ENCODE data around the gene SLC22A23.

Gene SLC22A23

DNA sequence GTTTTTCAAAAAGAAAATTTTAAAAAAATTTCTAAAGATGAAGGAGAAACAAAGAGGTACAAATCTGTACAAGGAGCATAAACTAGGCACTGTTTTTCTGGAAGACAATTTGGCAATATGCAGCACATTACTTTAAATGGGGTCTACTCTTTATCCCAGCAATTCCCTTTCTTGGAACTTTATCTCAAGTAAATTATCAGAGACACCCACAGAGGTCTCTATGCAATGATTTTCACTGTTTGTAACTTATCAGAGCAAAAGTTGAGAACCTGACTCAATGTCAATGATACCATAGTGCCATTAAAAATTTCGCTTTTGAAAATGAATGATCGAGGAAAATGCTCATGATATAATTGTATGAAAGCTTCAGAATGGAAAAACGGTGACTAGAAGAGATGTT lies 35.7 kb downstream of the SLC22A23 start:
- DNase-seq (ENCODE audit: low read depth) = no peak

- DNase-seq (ENCODE audit: low read depth) = no peak
These were observed 37.1 kb downstream of the SLC22A23 start for GRCh38 chr6:3419624-3420272.

DNA sequence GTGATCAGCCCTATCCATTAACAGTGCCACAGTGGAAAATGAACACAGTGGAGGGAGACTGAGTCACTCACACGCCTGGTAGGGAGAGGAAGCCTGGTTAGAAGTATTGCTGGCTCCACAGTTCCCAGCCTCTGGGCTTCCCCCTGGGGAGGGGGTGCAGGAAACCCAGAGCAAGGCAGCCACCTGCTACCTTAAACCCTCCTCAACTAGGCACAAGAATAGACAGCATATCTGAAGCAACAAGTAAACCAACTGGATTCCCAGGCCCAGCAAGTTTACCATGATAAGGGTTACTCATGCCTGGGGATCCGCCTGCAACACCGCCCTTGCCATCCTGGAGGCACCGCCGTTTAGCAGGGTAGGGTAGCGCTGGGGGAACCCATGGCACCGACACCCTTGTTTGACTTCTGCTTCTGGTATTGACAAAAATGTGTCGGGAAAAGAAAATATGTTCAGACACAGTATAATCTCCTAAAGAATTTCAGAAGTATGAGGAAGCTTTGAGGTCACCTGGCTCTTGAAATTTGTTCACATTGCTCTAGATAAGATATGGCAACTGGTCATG lies 38.3 kb downstream of the SLC22A23 start:
- DNase-seq (ENCODE audit: low read depth) = no peak

DNA sequence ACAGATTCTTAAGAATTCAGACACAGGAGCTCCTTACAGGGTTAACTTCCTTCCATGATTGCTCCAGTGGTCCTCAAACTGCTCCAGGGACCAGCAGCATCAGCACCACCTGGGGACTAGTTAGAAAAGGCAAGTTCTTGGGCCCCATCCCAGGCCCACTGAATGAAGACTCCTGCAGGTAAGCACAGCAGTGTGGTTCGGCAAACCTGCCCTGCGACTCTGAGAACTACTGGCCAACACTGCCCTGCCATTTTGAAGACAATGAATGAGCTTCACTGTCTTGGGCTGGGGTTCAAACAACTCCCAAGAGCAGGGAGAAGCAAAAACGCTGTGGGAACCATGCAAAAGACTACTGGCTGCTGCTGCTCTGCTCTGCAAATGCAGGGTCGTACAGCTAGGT lies 39.4 kb downstream of the SLC22A23 start:
- DNase-seq (ENCODE audit: low read depth) = no peak

DNA sequence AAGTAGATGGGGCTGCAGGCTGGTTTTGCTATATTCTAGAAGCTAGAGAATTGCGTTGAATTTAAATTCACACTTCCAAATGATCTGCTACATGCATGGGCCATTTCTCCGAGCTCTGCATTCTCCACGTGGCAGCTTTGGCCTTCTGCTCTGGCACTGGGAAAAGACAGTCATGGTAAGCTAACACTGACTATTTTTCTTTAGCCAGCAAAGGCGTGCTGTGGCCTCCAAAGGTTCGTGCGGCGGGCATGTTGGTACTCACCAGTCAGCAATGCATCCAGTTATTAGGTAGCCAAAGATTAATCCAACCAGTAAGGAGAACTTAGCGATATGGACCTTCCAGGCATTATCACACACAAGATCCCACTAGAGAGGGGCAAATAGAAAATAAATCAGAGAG lies 41.4 kb downstream of the SLC22A23 start:
- DNase-seq (ENCODE audit: low read depth) = no peak

GRCh38 chr6:3415082-3415453 lies 41.8 kb downstream of the SLC22A23 start:
- DNase-seq (ENCODE audit: low read depth) = no peak

GRCh38 chr6:3414327-3415081 lies 42.3 kb downstream of the SLC22A23 start:
- DNase-seq (ENCODE audit: low read depth) = no peak

DNA sequence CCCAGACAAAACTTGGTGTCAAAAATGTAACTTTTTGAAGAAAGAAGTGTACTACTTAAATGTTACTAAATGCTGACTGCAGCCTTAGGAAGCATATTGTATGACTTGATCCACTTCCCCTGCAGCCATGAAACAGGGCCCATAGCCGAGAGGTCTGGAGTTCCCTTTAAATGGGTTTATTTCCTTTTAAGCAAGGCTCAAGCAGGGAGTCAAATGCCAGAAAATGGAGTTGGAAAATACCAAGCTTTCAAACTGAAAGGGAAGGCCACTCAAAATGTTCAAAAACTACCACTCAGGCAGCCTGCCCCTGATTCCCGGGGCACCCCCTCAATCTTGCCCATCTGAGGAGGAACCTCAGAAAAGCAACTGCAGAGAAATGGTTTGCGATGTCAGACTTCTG lies 43.3 kb downstream of the SLC22A23 start:
- no peak for DNase-seq (ENCODE audit: low read depth)

- DNase-seq (ENCODE audit: low read depth) = no peak
These were observed 43.9 kb downstream of the SLC22A23 start for GRCh38 chr6:3412779-3413500.

- no peak for DNase-seq (ENCODE audit: low read depth)
These were observed 44.7 kb downstream of the SLC22A23 start for GRCh38 chr6:3411967-3412778.

GRCh38 chr6:3410385-3411360 lies 46.2 kb downstream of the SLC22A23 start:
- DNase-seq (ENCODE audit: low read depth) = peak; percentile 54

DNA sequence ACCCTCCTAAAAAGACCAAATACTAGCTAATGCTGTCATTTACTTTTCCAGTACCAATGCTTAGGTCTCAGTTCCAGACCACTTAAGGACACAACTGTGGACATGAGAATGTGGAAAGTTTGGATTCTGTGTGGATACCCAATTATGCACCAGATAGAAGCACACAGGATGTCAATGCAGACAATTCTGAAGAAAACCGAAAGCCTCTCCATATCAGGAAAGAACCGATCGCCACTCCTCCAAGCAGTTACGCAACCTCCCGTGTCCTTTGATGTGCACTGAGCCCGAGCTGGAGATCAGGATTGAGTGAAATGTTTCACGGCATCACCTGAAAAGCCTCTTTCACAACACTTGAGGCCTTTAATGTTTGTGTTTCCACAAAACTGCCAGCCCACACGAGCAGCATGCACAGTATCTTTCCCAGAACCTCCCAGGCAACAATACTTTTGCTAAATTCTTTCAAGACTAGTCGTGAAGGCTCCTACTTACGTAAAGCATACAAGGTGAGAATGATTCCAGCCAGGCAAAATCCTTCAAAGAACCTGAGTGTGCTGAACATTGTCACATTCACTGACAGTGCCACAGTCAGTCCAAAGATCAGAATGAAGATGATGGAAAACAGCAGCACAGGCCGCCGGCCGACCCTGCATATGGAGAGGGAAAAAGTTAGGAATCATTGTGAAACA lies 47.0 kb downstream of the SLC22A23 start:
- no peak for DNase-seq (ENCODE audit: low read depth)

DNA sequence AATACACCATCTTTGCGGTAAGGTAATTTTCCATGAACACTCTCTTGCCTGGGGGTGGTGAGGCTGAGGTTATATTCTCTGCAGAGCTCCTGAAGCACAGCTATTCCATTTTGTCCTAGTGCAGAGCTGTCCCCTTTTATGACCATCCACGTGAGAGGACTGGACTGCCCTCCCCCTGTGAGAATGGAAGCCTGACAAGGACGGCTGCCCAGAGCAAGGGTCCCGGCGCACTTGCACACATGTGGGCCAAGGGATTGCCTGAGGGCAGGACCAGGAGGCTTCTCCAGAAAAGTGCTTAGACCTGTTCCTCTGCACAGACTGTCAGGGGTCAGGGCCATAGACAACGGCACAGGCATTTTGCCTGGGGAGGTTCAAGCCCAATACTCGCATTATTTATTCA lies 48.2 kb downstream of the SLC22A23 start:
- DNase-seq (ENCODE audit: low read depth) = no peak

GRCh38 chr6:3407840-3408239 lies 49.0 kb downstream of the SLC22A23 start:
- DNase-seq (ENCODE audit: low read depth) = no peak

DNA sequence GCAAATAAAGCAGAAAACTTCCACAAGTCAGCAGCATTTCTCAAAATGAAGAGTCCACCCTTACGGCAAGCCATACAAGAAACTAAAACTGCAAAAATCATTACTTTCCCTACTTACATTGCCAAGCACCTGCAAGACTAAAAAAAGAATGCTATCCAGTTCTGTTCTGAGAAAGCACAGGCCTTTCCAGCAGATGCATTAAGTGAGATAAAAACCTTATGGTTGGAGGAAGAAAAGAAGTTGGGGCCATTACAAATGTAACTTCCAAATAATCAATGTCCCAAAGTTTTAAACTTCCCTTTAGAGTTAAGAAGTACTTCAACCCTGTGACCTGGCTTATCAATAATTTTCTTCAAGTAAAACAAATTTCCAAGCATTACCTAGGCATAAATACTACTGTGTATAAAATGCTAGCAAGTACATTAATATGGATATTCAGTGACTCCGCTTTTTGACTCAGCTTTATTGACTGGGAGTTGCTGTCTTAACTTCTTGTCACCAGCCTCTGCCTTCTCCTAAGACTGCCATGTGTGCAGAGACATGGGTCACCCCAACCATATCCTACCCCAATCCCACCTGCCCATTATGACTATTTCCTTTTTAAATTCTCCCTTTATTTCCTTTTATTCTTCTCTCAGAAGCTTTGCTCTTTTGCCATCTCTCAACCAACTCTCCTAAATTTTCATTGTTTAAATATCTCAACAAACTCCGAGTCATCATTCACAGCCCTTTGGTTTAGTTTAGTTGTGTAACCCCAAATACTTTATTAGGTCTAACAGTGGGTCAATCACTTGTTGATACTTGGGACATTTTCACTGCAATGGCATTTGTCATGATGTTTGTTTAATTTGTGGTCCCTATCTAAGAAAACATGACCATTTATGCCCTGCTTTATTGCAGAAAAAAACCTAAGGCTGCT lies 49.7 kb downstream of the SLC22A23 start:
- no peak for DNase-seq (ENCODE audit: low read depth)

DNA sequence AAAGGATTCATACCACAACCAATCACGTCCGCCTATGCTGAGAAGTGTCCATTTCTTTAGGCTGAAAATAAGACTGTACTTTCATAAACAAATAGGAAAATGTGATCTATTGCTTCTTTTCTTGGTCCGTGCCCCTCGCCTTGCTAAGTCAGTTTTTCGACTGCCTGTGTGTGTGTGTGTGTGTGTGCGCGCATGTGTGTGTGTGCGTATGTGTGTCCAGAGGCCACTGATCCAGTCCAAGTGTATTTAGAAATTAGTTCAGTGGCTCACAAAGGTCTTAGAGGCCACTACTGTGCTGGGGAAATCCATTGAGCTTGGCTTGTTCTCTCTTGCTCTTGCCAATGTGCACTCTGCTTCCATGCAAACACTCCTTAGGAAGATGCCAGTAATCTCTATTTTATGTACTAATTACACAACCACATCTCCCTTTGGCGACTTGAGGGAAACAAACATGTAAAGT lies 50.5 kb downstream of the SLC22A23 start:
- DNase-seq (ENCODE audit: low read depth) = no peak

- no peak for DNase-seq (ENCODE audit: low read depth)
These were observed 51.2 kb downstream of the SLC22A23 start for GRCh38 chr6:3405679-3406078.

DNA sequence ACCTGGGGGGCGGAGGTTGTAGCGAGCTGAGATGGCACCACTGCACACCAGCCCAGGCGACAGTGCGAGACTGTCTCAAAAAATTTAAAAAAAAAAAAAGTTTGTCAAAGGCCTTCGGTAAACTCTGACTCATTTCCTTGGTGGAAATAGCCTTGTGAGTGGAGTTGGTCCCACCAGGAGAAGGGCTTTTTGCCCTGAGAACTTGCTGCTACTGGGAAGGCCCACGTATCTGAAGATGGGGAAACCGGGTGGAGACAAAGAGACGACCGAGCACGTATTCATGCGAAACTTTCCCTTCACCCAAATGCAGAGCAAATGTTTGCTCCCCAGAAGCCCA lies 51.7 kb downstream of the SLC22A23 start:
- DNase-seq (ENCODE audit: low read depth) = no peak
